Activated CD8-positive, alpha-beta T cell treated with anti-CD3 and anti-CD28 coated beads, Interleukin-2, amount 10 ng/mL, durations not matched to agents 7 days and 5 days (primary cell): ENCODE measurements around the gene ARPC1B. TPM values are rescaled to one million over a fixed set of nuclear protein-coding genes. Genes with fewer than 3 reads are reported as not detected.
A peak's percentile ranks its signal among the peaks of the same experiment; 100 is the strongest.

ENCODE experiments used
- ATAC-seq: fragments of 150-1000 bp; cut with Tn5 transposase; one replicate; pipeline ENCODE4 v1.10.0; 2021; ENCODE audit warnings: moderate library complexity
- CTCF ChIA-PET: fragments of 350-600 bp; sonication (Branson Sonifier 250); formaldehyde crosslinking; loops from one replicate; lab custom pipeline; 2021; ENCODE audit warnings: antibody characterized with exemption; lab: Charles Lee
- POLR2A ChIA-PET: fragments of 350-600 bp; sonication (Branson Sonifier 250); formaldehyde crosslinking; loops from one replicate; lab custom pipeline; 2021; ENCODE audit warnings: antibody characterized with exemption; lab: Charles Lee
- DNase-seq: peaks from one replicate; pipeline ENCODE4 v3.0.0-alpha.2; 2020
- H3K27ac Mint-ChIP-seq: one replicate; pipeline ENCODE4 v1.8.0; 2021; ENCODE audit warnings: mild to moderate bottlenecking, mixed read lengths
- H3K27me3 Mint-ChIP-seq: one replicate; pipeline ENCODE4 v1.8.0; 2021; ENCODE audit warnings: low read depth, mixed read lengths
- H3K36me3 Mint-ChIP-seq: one replicate; pipeline ENCODE4 v1.8.0; 2021; ENCODE audit warnings: low read depth, mixed read lengths
- H3K4me1 Mint-ChIP-seq: one replicate; pipeline ENCODE4 v1.8.0; 2021; ENCODE audit warnings: low read depth, mixed read lengths
- H3K4me3 Mint-ChIP-seq: one replicate; pipeline ENCODE4 v1.8.0; 2021; ENCODE audit warnings: mild to moderate bottlenecking, mixed read lengths
- H3K9me3 Mint-ChIP-seq: one replicate; pipeline ENCODE4 v1.8.0; 2022; ENCODE audit warnings: mixed read lengths; ENCODE audit not compliant: insufficient read depth
- total RNA-seq, 2 experiments: library from RNA; stranded (reverse); gene quantifications; one replicate each; pipeline ENCODE4 v1.2.3, GENCODE V29; 2021

Gene ARPC1B
- total RNA-seq, 2 experiments from 2014 or later = 408 to 412 TPM

- no peak for DNase-seq
- H3K27ac Mint-ChIP-seq = peak overlapping the region; percentile 34
- H3K27me3 Mint-ChIP-seq = no peaks in the 10 kb centered on the region
- no peaks in the 10 kb centered on the region for H3K9me3 Mint-ChIP-seq
- no peak for ATAC-seq
- ChIA-PET POLR2A (interaction anchor here (1.7 kb wide), 1 partner anchor 10 kb away, joined by 7 read pairs; no protein-coding TSS in a partner anchor), CTCF (interaction anchor here (2.0 to 4.5 kb wide), 2 partner anchors 9 to 17 kb away, joined by 4 to 17 read pairs; partner anchors contain the start of genes BUD31 and PDAP1)
- peaks cover 32% of the 10 kb centered on the region for H3K4me1 Mint-ChIP-seq
- H3K36me3 Mint-ChIP-seq = peaks cover 71% of the 10 kb centered on the region
- H3K4me3 Mint-ChIP-seq = no peak overlapping the region
Measured at GRCh38 chr7:99390941-99391602, 16.5 kb downstream of the ARPC1B start.

GRCh38 chr7:99392046-99392445 is 17.5 kb downstream of the ARPC1B start:
- ChIA-PET POLR2A (interaction anchor here (1.1 to 3.1 kb wide), 3 partner anchors 9 to 15 kb away, joined by 3 to 23 read pairs (median 7); partner anchors contain the start of genes BUD31 and PDAP1), CTCF (interaction anchor here (0.6 to 4.5 kb wide), 3 partner anchors 8 to 298 kb away, joined by 3 to 17 read pairs (median 4); partner anchors contain the start of genes BUD31 and PDAP1)
- Mint-ChIP-seq H3K27ac (peak overlapping the region; percentile 71), H3K9me3 (no peaks in the 10 kb centered on the region), H3K27me3 (no peaks in the 10 kb centered on the region), H3K4me3 (peak overlapping the region; percentile 31), H3K36me3 (peaks cover 69% of the 10 kb centered on the region), H3K4me1 (peaks cover 32% of the 10 kb centered on the region)
- ATAC-seq (no peak), DNase-seq (no peak)

- H3K27me3 Mint-ChIP-seq = no peaks in the 10 kb centered on the region
- ChIA-PET CTCF (interaction anchor here (1.0 to 4.5 kb wide), 2 partner anchors 15 to 27 kb away, joined by 3 to 17 read pairs; partner anchors contain the start of genes BUD31 and PDAP1), POLR2A (interaction anchor here (0.5 to 3.1 kb wide), 7 partner anchors 8 to 50 kb away, joined by 3 to 23 read pairs (median 6); partner anchors contain the start of genes BUD31 and PDAP1)
- peak; percentile 89 for DNase-seq
- H3K27ac Mint-ChIP-seq = peak overlapping the region; percentile 86
- H3K9me3 Mint-ChIP-seq = no peaks in the 10 kb centered on the region
- H3K36me3 Mint-ChIP-seq = peaks cover 72% of the 10 kb centered on the region
- peaks cover 32% of the 10 kb centered on the region for H3K4me1 Mint-ChIP-seq
- ATAC-seq = peak; percentile 96
- H3K4me3 Mint-ChIP-seq = peak overlapping the region; percentile 62
Measured at GRCh38 chr7:99392659-99393354, 18.3 kb downstream of the ARPC1B start.

- peaks cover 33% of the 10 kb centered on the region for H3K4me1 Mint-ChIP-seq
- H3K4me3 Mint-ChIP-seq = peak overlapping the region; percentile 62
- H3K9me3 Mint-ChIP-seq = no peaks in the 10 kb centered on the region
- H3K36me3 Mint-ChIP-seq = peaks cover 71% of the 10 kb centered on the region
- ATAC-seq (no peak), DNase-seq (no peak)
- CTCF ChIA-PET = interaction anchor here (1.0 to 4.5 kb wide), 2 partner anchors 14 to 28 kb away, joined by 3 to 17 read pairs; partner anchors contain the start of genes BUD31 and PDAP1
- POLR2A ChIA-PET = interaction anchor here (0.5 to 3.1 kb wide), 8 partner anchors 11 to 514 kb away, joined by 3 to 23 read pairs (median 3); partner anchors contain the start of genes BUD31 and PDAP1
- H3K27me3 Mint-ChIP-seq = no peaks in the 10 kb centered on the region
- peak overlapping the region; percentile 86 for H3K27ac Mint-ChIP-seq
Measured at GRCh38 chr7:99393355-99394187, 19.0 kb downstream of the ARPC1B start.

DNA sequence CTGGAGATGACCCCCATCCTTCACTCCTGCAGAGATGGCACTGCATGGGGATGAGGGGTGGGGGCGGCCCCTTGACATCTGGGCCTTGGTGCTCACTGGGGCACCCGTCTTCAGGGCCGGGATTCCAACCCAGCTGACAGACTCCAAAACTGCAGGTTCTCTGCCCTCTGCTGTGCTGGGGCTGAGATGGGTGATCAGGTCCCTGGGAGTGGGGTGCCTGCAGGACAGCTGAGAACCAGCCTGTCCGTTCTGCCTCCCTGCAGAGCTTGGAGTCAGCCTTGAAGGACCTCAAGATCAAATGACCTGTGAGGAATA is 19.6 kb downstream of the ARPC1B start:
- DNase-seq = no peak
- no peak for ATAC-seq
- no peak overlapping the region for H3K4me3 Mint-ChIP-seq
- no peaks in the 10 kb centered on the region for H3K27me3 Mint-ChIP-seq
- peaks cover 73% of the 10 kb centered on the region for H3K36me3 Mint-ChIP-seq
- peaks cover 37% of the 10 kb centered on the region for H3K4me1 Mint-ChIP-seq
- no peaks in the 10 kb centered on the region for H3K9me3 Mint-ChIP-seq
- ChIA-PET POLR2A (interaction anchor here (0.5 to 3.1 kb wide), 7 partner anchors 10 to 514 kb away, joined by 3 to 23 read pairs (median 3); partner anchors contain the start of genes BUD31 and PDAP1), CTCF (interaction anchor here (4.5 kb wide), 1 partner anchor 14 kb away, joined by 17 read pairs; the partner anchor contains the start of genes BUD31 and PDAP1)
- peak overlapping the region; percentile 15 for H3K27ac Mint-ChIP-seq

- Mint-ChIP-seq H3K4me3 (no peak overlapping the region), H3K27me3 (no peaks in the 10 kb centered on the region), H3K9me3 (no peaks in the 10 kb centered on the region), H3K36me3 (peaks cover 75% of the 10 kb centered on the region), H3K27ac (no peak overlapping the region), H3K4me1 (peaks cover 36% of the 10 kb centered on the region)
- POLR2A ChIA-PET = interaction anchor here (1.0 to 1.2 kb wide), 3 partner anchors 10 to 15 kb away, joined by 3 read pairs; partner anchors contain the start of genes BUD31 and PDAP1
- CTCF ChIA-PET = interaction anchor here (4.5 kb wide), 1 partner anchor 12 kb away, joined by 17 read pairs; the partner anchor contains the start of genes BUD31 and PDAP1
- no peak for DNase-seq
- no peak for ATAC-seq
Measured at GRCh38 chr7:99395616-99396327, 21.2 kb downstream of the ARPC1B start.

DNA sequence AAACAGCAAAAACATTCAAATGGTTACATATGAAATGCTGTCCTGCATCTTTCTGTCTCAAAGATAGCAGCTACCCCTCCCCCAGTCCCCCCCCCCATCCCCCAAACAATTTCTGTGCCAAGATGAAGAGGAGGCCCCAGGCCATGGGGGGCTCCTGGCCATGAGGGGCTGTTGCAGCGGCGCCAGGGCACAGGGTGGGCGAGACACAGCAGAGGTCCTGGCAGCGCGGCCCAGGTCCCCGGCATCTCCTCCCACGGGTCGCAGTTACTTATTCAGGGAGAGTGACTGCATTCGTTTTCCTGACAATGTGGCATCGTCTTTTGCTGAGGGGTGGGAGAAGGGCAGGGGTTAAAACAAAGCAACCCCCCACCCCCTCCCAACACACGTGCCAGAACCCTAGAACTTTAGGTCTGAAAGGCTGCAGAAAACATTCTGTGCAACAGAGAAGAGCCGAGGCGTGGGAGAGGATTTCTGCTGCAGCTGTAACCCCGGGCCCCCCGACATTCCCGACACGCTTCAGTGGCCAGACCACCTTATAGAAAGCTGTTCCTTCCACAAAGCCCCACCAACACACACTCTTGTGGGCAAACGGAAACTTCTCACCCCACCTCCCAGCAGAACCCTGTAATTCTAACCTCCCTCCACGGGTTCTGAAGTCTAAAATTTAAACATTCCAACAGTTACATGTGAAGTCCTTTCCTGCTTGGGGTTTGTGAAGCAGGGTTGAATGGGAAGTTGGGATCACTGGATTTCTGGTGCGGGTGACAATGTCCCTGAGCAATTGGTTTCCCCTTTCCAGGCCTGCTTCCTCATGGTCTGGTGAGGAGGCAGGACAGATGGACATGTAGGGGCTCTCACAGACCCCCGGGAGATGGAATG is 22.1 kb downstream of the ARPC1B start:
- ATAC-seq (no peak), DNase-seq (no peak)
- POLR2A ChIA-PET = interaction anchor here (1.0 to 1.2 kb wide), 3 partner anchors 10 to 16 kb away, joined by 3 read pairs; partner anchors contain the start of genes BUD31 and PDAP1
- Mint-ChIP-seq H3K9me3 (no peaks in the 10 kb centered on the region), H3K4me3 (no peak overlapping the region), H3K4me1 (peaks cover 29% of the 10 kb centered on the region), H3K27ac (peak overlapping the region; percentile 56), H3K36me3 (peaks cover 76% of the 10 kb centered on the region), H3K27me3 (no peaks in the 10 kb centered on the region)
- CTCF ChIA-PET = no interaction called here

GRCh38 chr7:99397297-99397983 is 22.9 kb downstream of the ARPC1B start:
- H3K27ac Mint-ChIP-seq = peak overlapping the region; percentile 56
- CTCF ChIA-PET = no interaction called here
- peaks cover 22% of the 10 kb centered on the region for H3K4me1 Mint-ChIP-seq
- ATAC-seq (no peak), DNase-seq (no peak)
- H3K4me3 Mint-ChIP-seq = no peak overlapping the region
- no peaks in the 10 kb centered on the region for H3K9me3 Mint-ChIP-seq
- H3K27me3 Mint-ChIP-seq = no peaks in the 10 kb centered on the region
- POLR2A ChIA-PET = interaction anchor here (1.2 kb wide), 2 partner anchors 9 to 17 kb away, joined by 3 read pairs; no protein-coding TSS in a partner anchor
- peaks cover 72% of the 10 kb centered on the region for H3K36me3 Mint-ChIP-seq

- CTCF ChIA-PET = interaction anchor here (1.0 to 1.6 kb wide), 2 partner anchors 9 to 12 kb away, joined by 3 to 10 read pairs; partner anchors contain the start of genes BUD31 and PDAP1
- Mint-ChIP-seq H3K9me3 (no peaks in the 10 kb centered on the region), H3K36me3 (peaks cover 71% of the 10 kb centered on the region), H3K4me1 (peaks cover 11% of the 10 kb centered on the region), H3K4me3 (no peak overlapping the region), H3K27me3 (no peaks in the 10 kb centered on the region), H3K27ac (peak overlapping the region; percentile 56)
- no peak for ATAC-seq
- DNase-seq = no peak
- POLR2A ChIA-PET = interaction anchor here (0.7 to 3.1 kb wide), 8 partner anchors 9 to 39 kb away, joined by 3 to 23 read pairs (median 3); partner anchors contain the start of genes ARPC1B, BUD31, CPSF4 and PDAP1
Measured at GRCh38 chr7:99398891-99399445, 24.4 kb downstream of the ARPC1B start.
